Activated gamma-delta T cell treated with anti-CD3 and anti-CD28 coated beads, Interleukin-2, amount 50 U/mL, for 16 hours (primary cell): ENCODE data around the gene GSTT2B.
"Not testable (repeated sequence)": the region's sequence is repeated elsewhere in the genome, so short reads cannot be mapped to it uniquely, and the experiment has no call there.

Source experiments
- DNase-seq: peaks from one replicate; pipeline ENCODE4 v3.0.0-alpha.2; 2020; ENCODE audit warnings: low read depth

The GSTT2B gene

DNA sequence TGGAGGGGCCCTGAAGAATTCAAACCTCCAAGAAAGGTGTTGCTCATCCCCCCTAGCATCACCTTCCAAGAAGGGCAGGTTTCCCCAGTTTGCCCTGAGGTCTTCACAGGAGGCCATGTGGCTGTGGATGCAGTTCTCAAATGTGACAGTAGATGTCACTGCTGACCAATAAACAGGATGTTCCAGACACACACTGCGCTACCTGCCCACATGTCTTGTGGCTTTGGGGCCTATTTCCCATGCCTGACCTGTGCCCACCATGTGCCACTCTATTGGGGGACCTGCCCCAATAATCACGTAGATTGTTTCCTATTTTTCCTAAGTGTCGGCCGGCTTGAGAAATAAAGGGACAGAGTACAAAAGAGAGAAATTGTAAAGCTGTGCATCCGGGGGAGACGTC lies 23.4 kb upstream of the GSTT2B start:
- DNase-seq = no peak

DNA sequence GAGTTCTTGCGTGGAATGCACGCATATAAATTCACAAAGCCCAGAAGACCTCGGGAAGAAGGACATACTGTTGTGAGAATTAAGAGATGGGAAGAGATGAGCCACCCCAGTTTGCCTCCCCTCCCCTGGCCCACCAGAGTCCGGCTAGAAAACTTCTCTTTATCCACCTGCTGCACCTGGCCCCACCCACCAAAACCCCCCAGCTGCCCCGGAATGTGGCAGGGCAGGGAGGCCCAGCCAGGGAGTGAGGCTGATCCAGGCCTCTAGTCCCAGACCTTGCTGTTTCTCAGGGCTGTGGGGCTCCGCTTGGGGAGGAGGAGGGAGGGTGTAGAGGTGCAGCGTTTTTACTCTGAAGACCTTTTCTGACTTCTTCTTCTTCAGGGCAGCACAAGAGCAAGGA lies 19.6 kb upstream of the GSTT2B start:
- DNase-seq = not testable (repeated sequence)

DNA sequence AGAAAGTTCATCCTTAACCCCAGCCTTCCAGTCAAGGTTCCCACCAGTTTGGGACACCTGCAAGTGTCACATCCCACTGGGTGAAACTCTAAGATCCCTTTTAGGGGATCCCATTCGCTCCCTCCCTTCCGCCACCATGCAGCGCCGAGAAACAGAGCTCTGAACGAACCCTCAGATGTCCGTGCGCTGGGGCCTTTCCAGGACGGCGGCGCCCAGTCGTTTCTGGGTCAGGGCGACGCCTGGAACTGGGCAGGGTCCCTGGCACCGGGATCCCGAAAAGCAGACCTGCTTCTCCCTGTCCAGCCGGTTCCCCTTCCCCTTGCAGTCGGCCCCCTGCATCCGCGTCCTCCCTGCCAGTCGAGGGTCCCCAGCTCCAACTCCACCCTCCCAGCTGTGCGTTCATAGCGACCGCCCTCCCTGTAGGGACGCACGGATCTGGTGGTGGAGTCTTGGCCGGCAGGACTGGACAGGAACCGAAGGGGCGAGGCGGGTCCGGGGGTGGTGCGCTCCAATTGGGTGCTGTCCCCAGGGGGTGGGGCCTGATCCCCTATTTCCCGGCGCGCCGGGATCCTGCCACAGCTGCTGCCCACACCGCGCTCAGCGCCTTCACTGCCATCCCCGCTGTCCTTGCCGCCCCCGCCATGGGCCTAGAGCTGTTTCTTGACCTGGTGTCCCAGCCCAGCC lies 18.7 kb upstream of the GSTT2B start, which contains the start of gene GSTT2:
TSS of gene GSTT2 (plus strand) at position 578 of the 684 bp plus-strand sequence.
- DNase-seq = not testable (repeated sequence)

DNA sequence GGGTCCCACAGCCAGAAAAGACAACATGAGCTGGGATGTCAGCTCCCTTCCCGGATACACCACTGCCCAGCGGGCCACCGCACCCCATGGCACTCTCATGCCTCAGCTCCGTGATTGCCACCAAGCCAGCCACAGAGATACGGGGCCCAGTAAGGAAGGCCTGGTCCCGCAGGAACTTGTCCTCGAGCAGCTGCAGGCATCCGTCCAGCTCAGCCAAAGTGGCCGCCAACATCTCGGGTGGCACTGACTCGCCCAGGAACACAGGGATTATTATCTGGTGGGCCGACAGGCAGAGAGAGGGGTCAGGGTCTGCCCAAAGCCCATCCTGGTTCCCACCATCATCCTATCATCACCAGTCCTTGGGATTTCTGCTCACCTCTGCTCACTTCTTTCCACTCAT lies 16.3 kb upstream of the GSTT2B start:
- not testable (repeated sequence) for DNase-seq

DNA sequence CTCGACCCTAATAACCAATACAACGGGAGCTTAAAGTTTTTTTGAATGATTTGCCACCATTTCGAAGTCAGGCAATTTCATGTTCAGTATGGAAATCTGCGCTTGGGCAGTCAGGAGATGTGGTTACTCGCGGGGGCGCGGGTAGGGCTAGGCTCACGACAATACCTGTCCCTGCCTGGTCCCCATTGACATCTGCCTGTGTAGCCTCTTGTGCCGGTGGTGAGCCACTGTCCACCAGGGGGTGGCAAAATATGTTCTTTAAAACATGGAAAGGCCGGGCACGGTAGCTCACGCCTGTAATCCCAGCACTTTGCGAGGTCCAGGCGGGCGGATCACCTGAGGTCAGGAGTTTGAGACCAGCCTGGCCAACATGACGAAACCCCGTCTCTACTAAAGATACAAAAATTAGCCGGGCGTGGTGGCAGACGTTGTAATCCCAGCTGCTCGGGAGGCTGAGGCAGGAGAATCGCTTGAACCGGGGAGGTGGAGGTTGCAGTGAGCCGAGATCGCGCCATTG lies 13.9 kb upstream of the GSTT2B start:
- DNase-seq = not testable (repeated sequence)

DNA sequence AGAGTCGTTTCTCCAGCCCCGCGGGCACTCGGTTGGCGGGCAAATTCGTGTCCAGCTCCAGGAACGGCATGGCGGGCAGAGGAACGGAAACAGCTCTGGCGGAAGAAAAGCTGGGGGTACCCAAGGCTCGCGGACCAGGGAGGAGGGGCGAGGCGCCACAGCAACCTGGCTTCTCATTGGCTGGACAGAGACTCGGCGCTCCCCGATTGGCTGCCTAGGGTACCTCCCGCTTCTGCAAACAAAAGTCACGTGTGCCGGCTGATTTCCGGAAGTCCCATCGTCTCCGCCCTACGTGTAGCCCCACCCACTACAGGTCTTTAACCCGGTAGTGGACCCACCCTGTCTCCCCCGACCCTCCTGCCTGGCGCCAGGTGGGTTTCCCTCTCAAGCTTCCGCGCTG lies 13.3 kb upstream of the GSTT2B start, which contains the start of gene DDT:
TSS of gene DDT (minus strand) at position 97 of the 400 bp plus-strand sequence. CDS start at position 70, 27 bp downstream.
- DNase-seq = not testable (repeated sequence)

DNA sequence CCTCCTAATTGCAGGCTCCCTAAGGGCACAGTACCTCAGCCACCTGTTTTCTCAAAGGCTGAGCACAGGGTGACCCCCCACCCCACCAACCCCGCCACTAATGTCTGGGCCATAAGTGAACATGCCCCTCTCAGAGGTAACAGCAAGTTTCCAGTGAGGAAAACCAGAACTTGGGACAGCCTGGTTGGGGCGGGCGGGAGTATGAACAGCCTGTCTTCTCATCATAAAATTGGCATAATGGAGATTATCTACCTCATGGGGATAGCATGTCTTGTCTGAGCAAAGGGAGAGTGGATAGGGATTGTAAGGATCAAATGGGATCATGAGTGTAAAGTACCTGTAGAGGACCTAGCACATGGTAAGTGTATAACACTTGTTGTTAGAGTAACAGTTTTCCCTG lies 10.9 kb upstream of the GSTT2B start:
- not testable (repeated sequence) for DNase-seq

DNA sequence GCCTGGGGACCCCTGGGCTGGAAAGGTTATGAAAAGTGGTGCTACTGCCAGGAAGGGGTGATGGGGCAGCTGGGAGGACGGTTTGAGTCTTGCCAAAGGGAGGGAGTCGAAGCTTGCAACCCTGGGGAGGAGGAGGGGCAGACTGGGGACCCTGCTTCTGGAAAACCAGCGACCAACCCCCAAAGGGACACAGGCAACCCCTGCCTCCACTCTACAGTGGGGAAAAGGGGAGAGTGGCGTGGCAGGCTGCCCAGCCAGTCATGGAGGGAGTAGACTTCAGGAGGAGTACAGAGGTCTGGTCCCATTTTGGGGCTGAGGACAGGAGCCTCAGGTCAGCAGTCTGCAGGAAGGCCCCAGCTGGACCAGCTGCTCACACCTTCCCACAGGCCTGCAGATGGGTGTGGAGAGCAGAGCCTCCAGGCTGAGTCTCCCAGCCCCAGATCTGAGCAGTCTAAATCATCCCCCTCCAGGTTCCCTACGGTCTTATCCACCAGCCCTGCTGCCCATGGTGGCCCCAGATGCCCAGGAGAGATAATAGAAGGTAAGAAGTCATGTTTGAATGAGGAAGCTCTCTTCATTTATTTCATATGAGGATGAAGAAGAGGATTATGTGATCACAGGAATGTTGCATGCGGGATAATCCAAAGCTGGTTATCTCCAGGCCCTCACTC lies 10.0 kb upstream of the GSTT2B start:
- DNase-seq = no peak

DNA sequence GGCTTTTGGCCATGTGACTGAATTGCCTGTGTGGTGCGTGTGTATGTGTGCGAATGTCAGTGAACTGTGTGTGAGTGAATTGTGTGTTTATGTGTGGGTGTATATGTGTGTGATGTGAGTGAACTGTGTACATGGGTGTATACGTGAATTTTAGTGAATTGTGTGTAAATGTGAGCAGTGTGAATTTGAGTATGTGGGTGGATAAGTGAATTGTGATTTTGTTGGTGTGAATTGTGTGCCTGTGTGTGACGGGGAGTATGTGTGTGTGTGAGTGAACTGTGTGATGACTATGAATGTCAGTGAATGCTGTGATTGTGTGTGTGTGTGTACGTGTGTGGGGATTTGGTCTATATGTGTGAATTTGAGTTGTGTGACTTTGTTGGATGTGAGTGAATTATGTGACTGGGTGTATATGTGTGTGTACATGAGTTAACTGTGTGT lies 9.2 kb upstream of the GSTT2B start:
- no peak for DNase-seq

DNA sequence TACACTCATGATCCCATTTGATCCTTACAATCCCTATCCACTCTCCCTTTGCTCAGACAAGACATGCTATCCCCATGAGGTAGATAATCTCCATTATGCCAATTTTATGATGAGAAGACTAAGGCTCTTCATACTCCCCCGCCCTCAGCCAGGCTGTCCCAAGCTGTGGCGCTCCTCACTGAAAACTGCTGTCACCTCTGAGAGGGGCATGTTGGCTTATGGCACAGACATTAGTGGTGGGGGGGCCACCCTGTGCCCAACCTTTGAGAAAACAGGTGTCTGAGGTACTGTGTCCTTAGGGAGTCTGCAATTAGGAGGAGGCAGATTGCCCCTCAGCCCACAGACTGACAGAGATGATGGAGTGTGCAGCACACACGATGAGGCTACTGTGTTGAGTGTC lies 8.1 kb upstream of the GSTT2B start:
- no peak for DNase-seq

DNA sequence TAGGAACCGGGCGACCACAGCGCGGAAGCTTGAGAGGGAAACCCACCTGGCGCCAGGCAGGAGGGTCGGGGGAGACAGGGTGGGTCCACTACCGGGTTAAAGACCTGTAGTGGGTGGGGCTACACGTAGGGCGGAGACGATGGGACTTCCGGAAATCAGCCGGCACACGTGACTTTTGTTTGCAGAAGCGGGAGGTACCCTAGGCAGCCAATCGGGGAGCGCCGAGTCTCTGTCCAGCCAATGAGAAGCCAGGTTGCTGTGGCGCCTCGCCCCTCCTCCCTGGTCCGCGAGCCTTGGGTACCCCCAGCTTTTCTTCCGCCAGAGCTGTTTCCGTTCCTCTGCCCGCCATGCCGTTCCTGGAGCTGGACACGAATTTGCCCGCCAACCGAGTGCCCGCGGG lies 5.6 kb upstream of the GSTT2B start, which contains the start of gene DDTL:
TSS of gene DDTL (plus strand) at position 321 of the 400 bp plus-strand sequence. CDS start at position 348, 27 bp downstream.
- DNase-seq = not testable (repeated sequence)

DNA sequence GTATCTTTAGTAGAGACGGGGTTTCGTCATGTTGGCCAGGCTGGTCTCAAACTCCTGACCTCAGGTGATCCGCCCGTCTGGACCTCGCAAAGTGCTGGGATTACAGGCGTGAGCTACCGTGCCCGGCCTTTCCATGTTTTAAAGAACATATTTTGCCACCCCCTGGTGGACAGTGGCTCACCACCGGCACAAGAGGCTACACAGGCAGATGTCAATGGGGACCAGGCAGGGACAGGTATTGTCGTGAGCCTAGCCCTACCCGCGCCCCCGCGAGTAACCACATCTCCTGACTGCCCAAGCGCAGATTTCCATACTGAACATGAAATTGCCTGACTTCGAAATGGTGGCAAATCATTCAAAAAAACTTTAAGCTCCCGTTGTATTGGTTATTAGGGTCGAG lies 5.1 kb upstream of the GSTT2B start:
- not testable (repeated sequence) for DNase-seq

DNA sequence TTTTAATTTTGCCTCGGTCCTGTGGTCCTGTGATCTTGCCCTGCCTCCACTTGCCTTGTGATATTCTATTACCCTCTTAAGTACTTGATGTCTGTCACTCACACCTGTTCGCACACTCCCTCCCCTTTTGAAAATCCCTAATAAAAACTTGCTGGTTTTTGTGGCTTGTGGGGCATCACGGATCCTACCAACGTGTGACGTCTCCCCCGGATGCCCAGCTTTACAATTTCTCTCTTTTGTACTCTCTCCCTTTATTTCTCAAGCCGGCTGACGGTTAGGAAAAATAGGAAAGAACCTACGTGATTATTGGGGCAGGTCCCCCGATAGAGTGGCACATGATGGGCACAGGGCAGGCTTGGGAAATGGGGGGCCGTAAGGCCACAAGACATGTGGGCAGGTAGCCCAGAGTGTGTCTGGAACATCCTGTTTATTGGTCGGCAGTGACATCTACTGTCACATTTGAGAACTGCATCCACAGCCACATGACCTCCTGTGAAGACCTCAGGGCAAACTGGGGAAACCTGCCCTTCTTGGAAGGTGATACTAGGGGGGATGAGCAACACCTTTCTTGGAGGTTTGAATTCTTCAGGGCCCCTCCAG lies 4.6 kb downstream of the GSTT2B start:
- DNase-seq = peak; percentile 67

DNA sequence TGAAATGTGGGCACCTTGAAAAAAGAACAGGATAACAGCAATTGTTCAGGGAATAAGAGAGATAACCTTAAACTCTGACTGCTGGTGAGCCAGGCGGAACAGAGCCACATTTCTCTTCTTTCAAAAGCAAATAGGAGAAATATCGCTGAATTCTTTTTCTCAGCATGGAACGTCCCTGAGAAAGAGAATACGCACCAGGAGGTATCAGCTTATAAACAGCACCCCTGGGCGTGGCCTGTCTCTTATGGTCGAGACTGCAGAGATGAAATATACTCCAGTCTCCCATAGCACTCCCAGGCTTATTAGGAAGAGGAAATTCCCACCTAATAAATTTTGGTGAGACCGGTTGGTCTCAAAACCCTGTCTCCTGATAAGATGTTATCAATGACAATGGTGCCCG lies 5.1 kb downstream of the GSTT2B start:
- not testable (repeated sequence) for DNase-seq

DNA sequence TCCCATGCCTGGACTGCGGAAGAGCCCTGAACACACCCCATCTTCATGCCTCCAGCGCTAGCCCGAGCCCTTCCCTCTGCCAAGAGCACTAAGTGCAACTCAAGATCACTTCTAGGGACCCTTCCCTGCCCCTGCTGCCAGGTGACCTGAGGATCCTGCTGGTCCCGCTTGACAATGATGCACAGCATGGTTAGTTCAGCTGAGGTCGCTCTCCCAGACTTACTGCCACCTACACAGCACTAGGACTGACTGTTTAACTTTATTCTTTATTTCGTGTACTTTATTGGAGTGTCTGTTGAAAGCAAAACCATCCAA lies 6.0 kb downstream of the GSTT2B start:
- not testable (repeated sequence) for DNase-seq

DNA sequence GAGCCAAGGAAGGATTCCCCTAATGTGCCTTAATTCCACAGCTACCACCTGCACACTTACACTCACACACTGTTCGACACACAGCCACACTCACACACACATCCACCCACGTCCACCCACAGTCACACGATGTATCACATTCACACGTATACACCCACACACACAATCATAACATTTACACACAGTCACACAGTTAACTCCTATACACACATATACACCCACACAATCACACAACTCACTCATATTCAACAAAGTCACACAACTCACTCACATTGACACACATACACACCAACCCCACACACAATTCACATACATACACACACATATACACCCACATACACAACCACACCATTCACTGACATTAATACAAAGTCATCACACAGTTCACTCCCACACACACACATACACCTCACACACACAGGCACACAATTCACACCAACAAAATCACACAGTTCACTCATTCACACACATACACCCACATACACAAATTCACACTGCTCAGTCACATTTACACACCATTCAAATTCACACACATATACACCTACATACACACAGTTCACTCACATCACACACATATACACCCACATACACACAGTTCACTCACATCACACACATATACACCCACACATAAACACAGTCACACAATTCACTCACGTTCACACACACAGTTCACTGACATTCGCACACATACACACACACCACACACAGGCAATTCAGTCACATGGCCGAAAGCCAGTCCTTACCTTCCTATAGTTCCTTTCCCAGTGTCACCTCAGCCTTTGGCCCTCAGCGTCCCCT lies 6.6 kb downstream of the GSTT2B start:
- not testable (repeated sequence) for DNase-seq

DNA sequence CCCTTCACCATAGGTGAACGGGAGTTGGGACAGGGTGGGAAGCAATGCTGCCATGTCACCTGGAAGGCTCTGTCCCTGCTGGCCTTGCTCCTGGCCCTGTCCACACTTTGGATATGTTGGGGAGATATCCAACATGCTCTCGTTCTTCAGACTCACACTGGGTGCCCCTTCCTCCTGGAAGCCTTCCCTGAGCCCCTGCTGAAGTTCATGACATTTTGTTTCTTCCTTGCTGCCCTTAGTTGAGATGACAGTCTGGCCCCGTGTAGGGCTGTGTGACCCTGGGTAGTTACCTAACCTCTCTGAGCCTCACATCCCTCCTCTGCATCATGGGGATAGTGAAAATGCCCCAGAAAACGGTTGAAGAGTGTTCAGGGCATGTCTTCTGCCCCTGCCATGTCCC lies 7.5 kb downstream of the GSTT2B start:
- not testable (repeated sequence) for DNase-seq

DNA sequence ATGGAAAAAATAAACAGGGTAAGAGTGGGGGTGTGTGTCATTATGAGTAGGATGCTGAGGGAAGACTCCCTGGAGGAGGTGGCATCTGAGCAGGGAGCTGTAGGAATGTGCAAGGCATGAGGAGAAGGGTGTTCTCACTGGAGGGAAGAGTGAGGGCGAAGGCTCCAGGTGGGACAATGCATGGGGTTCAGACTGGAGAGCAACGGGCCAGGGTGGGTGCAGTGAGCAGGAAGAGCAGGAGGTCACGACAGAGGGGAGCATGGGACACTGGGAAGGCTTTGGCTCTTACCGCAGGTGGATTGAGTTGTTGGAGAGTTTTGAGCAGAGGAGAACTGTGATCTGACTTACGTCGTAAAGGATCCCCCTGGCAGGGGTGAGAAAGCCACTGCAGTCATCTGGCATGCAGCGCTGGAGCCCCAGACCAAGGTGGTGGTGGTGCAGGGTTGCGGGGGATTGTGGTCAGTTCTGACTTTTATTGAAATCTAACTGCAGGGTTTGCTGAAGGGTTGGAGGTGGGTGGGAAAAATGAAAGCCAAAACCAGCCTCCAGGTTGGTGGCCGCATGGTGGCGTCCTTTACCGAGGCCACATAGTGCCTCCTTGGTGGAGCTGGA lies 8.1 kb downstream of the GSTT2B start:
- DNase-seq = not testable (repeated sequence)

DNA sequence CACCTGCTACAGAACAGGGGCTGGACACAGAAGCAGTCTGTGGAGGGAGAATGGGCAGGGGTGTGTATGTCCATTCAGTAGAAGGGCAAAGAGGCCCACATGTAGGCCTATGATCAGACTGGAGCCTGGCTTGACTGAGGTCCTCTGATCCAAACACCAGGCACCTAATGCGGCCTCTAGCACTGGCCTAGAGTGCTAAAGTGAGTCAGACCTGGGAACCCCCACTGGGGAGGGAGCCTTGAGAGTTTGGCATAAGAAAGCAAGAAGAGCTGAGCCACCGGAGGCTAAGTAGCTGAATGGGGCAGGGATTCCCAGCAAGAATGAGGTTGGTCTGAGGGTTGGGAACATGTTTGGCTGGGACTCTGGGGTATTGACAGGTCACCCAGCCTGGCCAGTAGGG lies 9.6 kb downstream of the GSTT2B start:
- DNase-seq = not testable (repeated sequence)

DNA sequence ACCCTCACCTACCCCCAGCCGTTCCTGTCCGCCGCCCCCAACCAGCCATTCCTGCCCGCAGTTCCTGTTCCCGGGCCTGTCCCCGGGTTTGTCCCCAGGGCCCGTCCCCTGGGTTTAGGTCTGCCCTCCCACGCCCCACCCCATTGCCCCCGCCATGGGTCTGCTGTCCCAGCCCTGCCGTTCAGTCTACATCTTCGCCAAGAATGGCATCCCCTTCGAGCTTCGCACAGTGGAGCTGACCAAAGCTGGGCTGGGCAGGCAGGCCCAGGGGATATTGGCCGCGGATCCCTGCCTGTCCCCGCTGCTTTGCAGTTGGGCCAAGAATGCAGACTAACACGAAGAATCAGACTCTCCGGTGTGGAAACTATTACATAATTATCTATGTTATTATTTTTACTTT lies 11.2 kb downstream of the GSTT2B start:
- DNase-seq = not testable (repeated sequence)

DNA sequence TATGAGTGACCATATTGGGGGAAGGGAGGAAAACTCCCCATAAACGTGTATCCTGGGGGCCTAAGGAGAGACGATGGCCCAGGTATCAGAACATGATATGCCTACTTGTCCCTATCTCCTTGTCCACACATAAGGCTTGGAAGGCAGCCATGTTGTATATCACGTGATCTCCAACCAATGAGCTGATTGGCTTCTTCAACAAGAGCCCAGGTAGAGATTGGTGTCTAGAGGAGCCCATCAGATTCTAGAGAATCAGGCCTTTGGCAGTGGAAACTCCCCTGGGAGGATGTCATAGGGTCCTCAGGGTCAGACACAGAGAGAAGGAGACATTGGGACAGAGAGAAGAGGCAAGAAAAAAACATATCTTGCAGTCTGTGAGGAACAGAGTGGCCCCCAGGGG lies 13.6 kb downstream of the GSTT2B start:
- DNase-seq = not testable (repeated sequence)
